ENCODE data around the gene PALLD. TPM values are rescaled to one million over a fixed set of nuclear protein-coding genes. Genes with fewer than 3 reads are reported as not detected.

Gene PALLD
- total and polyA plus RNA-seq, 2 experiments from 2014 or later = 17.9 to 30.5 TPM

- Histone ChIP-seq H3K9me2 (ENCODE audit: insufficient read depth) (no peaks in the 10 kb centered on the region; the same call in 1 of the 2 replicates), H3F3A (ENCODE audit: insufficient read depth) (no peaks in the 10 kb centered on the region), H3K27ac (no peak overlapping the region), H4K20me1 (ENCODE audit: insufficient read depth) (no peaks in the 10 kb centered on the region), H3K4me2 (ENCODE audit: unreplicated experiment) (no peak overlapping the region), H3K9ac (no peak overlapping the region), H3K27me3 (replicated peaks; ENCODE audit: insufficient read depth) (no peaks in the 10 kb centered on the region), H3K36me3 (ENCODE audit: low read depth) (no peaks in the 10 kb centered on the region), H3K79me2 (ENCODE audit: insufficient read depth) (no peaks in the 10 kb centered on the region), H3K9me3 (ENCODE audit: low read depth) (no peaks in the 10 kb centered on the region), H3K4me1 (ENCODE audit: insufficient read depth) (no peaks in the 10 kb centered on the region), H2AFZ (no peak overlapping the region), H3K4me3 (no peak overlapping the region)
- TF ChIP-seq EZH2 (IDR thresholded peaks at IDR 0.05; ENCODE audit: insufficient read depth, poor library complexity, severe bottlenecking) = no peak
- no peak for TF ChIP-seq EZH2phosphoT487 (IDR thresholded peaks at IDR 0.05; ENCODE audit: insufficient read depth, low read depth)
- WGBS, 2 experiments (ENCODE audit: low coverage in 1 of 2, low lambda C conversion rate in 2 of 2, missing lambda C conversion rate in 2 of 2) = 78 to 84% methylated on average over 7 of the region's 7 CpGs
- DNase-seq = no peak
- in situ Hi-C loops (cut with MboI) = no loop called here
These were observed 240.3 kb downstream of the PALLD start for GRCh38 chr4:168736860-168737805.

- H2AFZ ChIP-seq = no peak overlapping the region
These were observed 240.9 kb downstream of the PALLD start for GRCh38 chr4:168737806-168738172.

GRCh38 chr4:168739886-168740285 lies 243.0 kb downstream of the PALLD start:
- no peak for DNase-seq
- Histone ChIP-seq H2AFZ (no peak overlapping the region), H3F3A (ENCODE audit: insufficient read depth) (no peaks in the 10 kb centered on the region), H3K4me3 (no peak overlapping the region), H3K4me1 (ENCODE audit: insufficient read depth) (no peaks in the 10 kb centered on the region), H4K20me1 (ENCODE audit: insufficient read depth) (no peaks in the 10 kb centered on the region), H3K9me3 (ENCODE audit: low read depth) (no peaks in the 10 kb centered on the region), H3K27ac (no peak overlapping the region), H3K9ac (no peak overlapping the region), H3K36me3 (ENCODE audit: low read depth) (no peaks in the 10 kb centered on the region), H3K27me3 (replicated peaks; ENCODE audit: insufficient read depth) (0 out of 2 replicates have a peak, but pooled peaks cover 4% of the 10 kb centered on the region), H3K4me2 (ENCODE audit: unreplicated experiment) (no peak overlapping the region), H3K79me2 (ENCODE audit: insufficient read depth) (no peaks in the 10 kb centered on the region), H3K9me2 (ENCODE audit: insufficient read depth) (no peaks in the 10 kb centered on the region; the same call in 1 of the 2 replicates)
- 44 to 63% methylated on average over 2 of the region's 2 CpGs for WGBS, 2 experiments (ENCODE audit: low coverage in 1 of 2, low lambda C conversion rate in 2 of 2, missing lambda C conversion rate in 2 of 2)
- TF ChIP-seq EZH2phosphoT487 (IDR thresholded peaks at IDR 0.05; ENCODE audit: insufficient read depth, low read depth) (no peak), EZH2 (IDR thresholded peaks at IDR 0.05; ENCODE audit: insufficient read depth, poor library complexity, severe bottlenecking) (no peak)
- in situ Hi-C loops (cut with MboI) = no loop called here

More at GRCh38 chr4:168737806-168738172, 240.9 kb downstream of the PALLD start:
- WGBS, 2 experiments (ENCODE audit: low coverage in 1 of 2, low lambda C conversion rate in 2 of 2, missing lambda C conversion rate in 2 of 2) = 89 to 96% methylated on average over 4 of the region's 4 CpGs
- TF ChIP-seq EZH2phosphoT487 (IDR thresholded peaks at IDR 0.05; ENCODE audit: insufficient read depth, low read depth) = no peak
- TF ChIP-seq EZH2 (IDR thresholded peaks at IDR 0.05; ENCODE audit: insufficient read depth, poor library complexity, severe bottlenecking) = no peak
- no peak overlapping the region for H3K4me2 ChIP-seq (ENCODE audit: unreplicated experiment)
- no peak overlapping the region for H3K27ac ChIP-seq
- DNase-seq = no peak
- no peaks in the 10 kb centered on the region for H4K20me1 ChIP-seq (ENCODE audit: insufficient read depth)
- H3K79me2 ChIP-seq (ENCODE audit: insufficient read depth) = no peaks in the 10 kb centered on the region
- no peaks in the 10 kb centered on the region for H3K4me1 ChIP-seq (ENCODE audit: insufficient read depth)
- no peak overlapping the region for H3K4me3 ChIP-seq
- in situ Hi-C loops (cut with MboI) = no loop called here
- no peaks in the 10 kb centered on the region for H3K9me3 ChIP-seq (ENCODE audit: low read depth)
- no peaks in the 10 kb centered on the region for H3F3A ChIP-seq (ENCODE audit: insufficient read depth)
- no peaks in the 10 kb centered on the region; the same call in 1 of the 2 replicates for H3K9me2 ChIP-seq (ENCODE audit: insufficient read depth)
- H3K9ac ChIP-seq = no peak overlapping the region
- H3K36me3 ChIP-seq (ENCODE audit: low read depth) = no peaks in the 10 kb centered on the region
- no peaks in the 10 kb centered on the region for H3K27me3 ChIP-seq (replicated peaks; ENCODE audit: insufficient read depth)

- no peaks in the 10 kb centered on the region for H4K20me1 ChIP-seq (ENCODE audit: insufficient read depth)
- no peaks in the 10 kb centered on the region; the same call in 1 of the 2 replicates for H3K9me2 ChIP-seq (ENCODE audit: insufficient read depth)
- in situ Hi-C loops (cut with MboI) = no loop called here
- H3K36me3 ChIP-seq (ENCODE audit: low read depth) = no peaks in the 10 kb centered on the region
- H2AFZ ChIP-seq = no peak overlapping the region
- no peak overlapping the region for H3K9ac ChIP-seq
- H3K4me2 ChIP-seq (ENCODE audit: unreplicated experiment) = no peak overlapping the region
- H3K27me3 ChIP-seq (replicated peaks; ENCODE audit: insufficient read depth) = 0 out of 2 replicates have a peak, but pooled peaks cover 4% of the 10 kb centered on the region
- no peaks in the 10 kb centered on the region for H3K4me1 ChIP-seq (ENCODE audit: insufficient read depth)
- TF ChIP-seq EZH2 (IDR thresholded peaks at IDR 0.05; ENCODE audit: insufficient read depth, poor library complexity, severe bottlenecking) = no peak
- no peak for TF ChIP-seq EZH2phosphoT487 (IDR thresholded peaks at IDR 0.05; ENCODE audit: insufficient read depth, low read depth)
- WGBS, 2 experiments (ENCODE audit: low coverage in 1 of 2, low lambda C conversion rate in 2 of 2, missing lambda C conversion rate in 2 of 2) = 40 to 51% methylated on average over 3 of the region's 3 CpGs
- H3K79me2 ChIP-seq (ENCODE audit: insufficient read depth) = no peaks in the 10 kb centered on the region
- H3K4me3 ChIP-seq = no peak overlapping the region
- no peaks in the 10 kb centered on the region for H3K9me3 ChIP-seq (ENCODE audit: low read depth)
- H3K27ac ChIP-seq = no peak overlapping the region
- no peaks in the 10 kb centered on the region for H3F3A ChIP-seq (ENCODE audit: insufficient read depth)
- no peak for DNase-seq
These were observed 243.8 kb downstream of the PALLD start for GRCh38 chr4:168740691-168741090.

Measured in GM23248 (cell line).